Astrocyte of the cerebellum (primary cell): ENCODE data around the gene MSL2.

Experiments used
- DNase-seq: peaks from one replicate; pipeline ENCODE4 v3.0.0-alpha.2; 2011; ENCODE audit warnings: low read depth
- H3K4me3 ChIP-seq: 2 replicates; pipeline ENCODE4 v1.5.1; 2011; ENCODE audit warnings: mild to moderate bottlenecking, low read depth, low read length, moderate library complexity
- in situ Hi-C: cut with HindIII; loops from 2 replicates; pipeline ENCODE4 v1.10.0; 2017; ENCODE audit warnings: low sequenced_read_pairs
- TF ChIP-seq, protein P1 (sequence below): IDR thresholded peaks from 2 replicates; pipeline ENCODE4 v1.5.1; 2012; ENCODE audit warnings: low read length, low read depth, moderate library complexity, mild to moderate bottlenecking; ENCODE audit errors: missing control alignments

MSL2 gene

DNA sequence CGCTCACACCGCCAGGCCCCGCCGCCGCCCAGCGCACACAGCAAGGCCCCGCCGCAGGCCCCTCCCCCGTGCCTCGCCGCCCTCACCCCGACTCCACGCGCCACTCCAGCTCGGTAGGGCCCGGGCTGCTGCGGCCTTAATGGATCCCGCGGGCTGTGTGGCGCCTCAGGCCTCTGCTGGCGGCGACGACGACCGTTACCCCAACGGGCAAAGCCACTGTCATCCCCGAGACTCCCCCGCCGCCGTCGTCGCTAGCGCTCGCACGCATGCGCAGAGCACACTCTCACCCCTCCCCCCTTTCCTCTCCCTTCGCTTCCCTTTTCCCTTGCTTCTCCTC is at the start of gene MSL2:
TSS of gene MSL2 (minus strand) at position 272 of the 337 bp plus-strand sequence. CDS start 1,222 bp downstream, outside the sequence.
- DNase-seq: no peak
- TF ChIP-seq, protein P1, sequence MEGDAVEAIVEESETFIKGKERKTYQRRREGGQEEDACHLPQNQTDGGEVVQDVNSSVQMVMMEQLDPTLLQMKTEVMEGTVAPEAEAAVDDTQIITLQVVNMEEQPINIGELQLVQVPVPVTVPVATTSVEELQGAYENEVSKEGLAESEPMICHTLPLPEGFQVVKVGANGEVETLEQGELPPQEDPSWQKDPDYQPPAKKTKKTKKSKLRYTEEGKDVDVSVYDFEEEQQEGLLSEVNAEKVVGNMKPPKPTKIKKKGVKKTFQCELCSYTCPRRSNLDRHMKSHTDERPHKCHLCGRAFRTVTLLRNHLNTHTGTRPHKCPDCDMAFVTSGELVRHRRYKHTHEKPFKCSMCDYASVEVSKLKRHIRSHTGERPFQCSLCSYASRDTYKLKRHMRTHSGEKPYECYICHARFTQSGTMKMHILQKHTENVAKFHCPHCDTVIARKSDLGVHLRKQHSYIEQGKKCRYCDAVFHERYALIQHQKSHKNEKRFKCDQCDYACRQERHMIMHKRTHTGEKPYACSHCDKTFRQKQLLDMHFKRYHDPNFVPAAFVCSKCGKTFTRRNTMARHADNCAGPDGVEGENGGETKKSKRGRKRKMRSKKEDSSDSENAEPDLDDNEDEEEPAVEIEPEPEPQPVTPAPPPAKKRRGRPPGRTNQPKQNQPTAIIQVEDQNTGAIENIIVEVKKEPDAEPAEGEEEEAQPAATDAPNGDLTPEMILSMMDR: no peak
- in situ Hi-C loops: no loop called here
- peak within 1 kb of the TSS; percentile 63 for H3K4me3 ChIP-seq

DNA sequence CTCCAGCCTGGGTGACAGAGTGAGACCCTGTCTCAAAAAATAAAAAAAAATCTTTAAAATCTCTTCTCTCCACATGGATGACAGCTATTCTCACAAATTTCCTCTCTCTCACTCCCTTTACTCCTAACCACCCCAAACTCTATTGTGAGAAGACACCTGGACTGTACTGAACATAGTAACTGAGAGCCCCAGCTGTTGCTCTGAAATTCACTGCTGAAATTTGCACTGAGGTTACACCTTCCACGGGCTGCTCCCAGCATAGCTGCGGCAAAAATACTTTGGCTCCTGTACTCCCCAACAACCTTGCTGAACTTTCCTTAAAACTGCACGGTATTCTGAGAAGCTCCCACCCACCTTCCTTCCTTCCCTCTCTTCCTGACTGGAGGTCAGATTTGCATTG is 49.6 kb upstream of the MSL2 start:
- in situ Hi-C loops: no loop called here
- H3K4me3 ChIP-seq: no peak overlapping the region
- TF ChIP-seq, protein P1: no peak
- DNase-seq: no peak

DNA sequence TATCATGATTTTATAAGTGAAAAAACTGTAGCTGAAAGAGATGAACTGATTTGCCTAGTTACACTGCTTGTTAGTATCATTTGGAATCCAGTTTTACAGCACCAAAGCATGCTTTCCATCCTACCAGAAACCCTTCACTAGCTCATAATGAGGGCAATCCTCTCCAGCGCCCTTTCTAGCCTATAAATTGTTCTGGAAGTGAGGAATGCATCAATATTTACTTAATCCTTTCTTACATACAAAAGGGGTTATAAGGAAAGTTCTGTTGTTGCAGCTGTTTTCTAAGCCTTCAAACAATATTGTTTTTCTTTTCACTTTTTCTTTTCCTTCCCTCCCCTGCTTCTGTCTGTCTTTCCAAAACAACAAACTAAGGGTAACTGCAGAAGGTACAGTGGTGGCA is 43.0 kb upstream of the MSL2 start:
- no peak overlapping the region for H3K4me3 ChIP-seq
- no peak for DNase-seq
- in situ Hi-C loops: no loop called here
- TF ChIP-seq, protein P1: no peak

DNA sequence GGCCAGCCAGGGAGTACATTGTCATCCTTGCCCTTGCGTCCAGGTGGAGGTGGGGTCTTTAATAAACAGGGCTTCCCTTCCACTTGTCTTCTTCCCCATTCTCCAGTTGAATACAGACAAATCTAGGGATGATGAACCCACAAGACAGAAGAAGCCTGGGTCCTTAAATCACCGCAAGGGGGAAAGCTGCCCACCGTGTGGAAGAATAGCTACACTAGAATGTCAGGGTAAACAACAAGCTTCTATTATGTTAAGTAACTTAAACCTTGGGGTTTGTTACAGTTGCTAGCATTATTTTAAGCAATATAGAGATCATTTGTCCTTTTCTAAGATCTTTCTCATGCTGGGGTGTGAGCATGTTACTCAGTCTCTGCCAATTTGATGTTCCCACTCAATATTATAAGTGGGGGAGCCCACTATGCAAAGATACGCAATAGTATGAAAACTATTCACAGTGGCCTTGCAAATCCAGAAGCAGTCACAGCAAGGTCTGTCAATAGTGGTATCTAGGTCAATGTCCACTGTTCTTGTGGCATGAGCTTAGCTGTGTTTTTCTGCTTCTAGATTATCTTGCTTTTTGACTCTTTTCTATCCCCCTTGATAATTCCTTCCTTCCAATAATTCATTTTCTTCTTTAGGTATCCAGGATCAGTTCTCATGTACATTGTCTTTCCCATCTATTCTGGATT is 42.0 kb upstream of the MSL2 start:
- TF ChIP-seq, protein P1: no peak
- no peak overlapping the region for H3K4me3 ChIP-seq
- no peak for DNase-seq
- in situ Hi-C loops: no loop called here

- in situ Hi-C loops: no loop called here
- TF ChIP-seq, protein P1: no peak
- no peak overlapping the region for H3K4me3 ChIP-seq
- DNase-seq: no peak
Observed at GRCh38 chr3:136237103-136237502, 41.0 kb upstream of the MSL2 start.

GRCh38 chr3:136236109-136236508 is 40.0 kb upstream of the MSL2 start:
- in situ Hi-C loops: no loop called here
- no peak overlapping the region for H3K4me3 ChIP-seq
- no peak for DNase-seq
- TF ChIP-seq, protein P1: no peak
